GM12878 (cell line): ENCODE data around the gene MYT1. TPM values are rescaled to one million over a fixed set of nuclear protein-coding genes. Genes with fewer than 3 reads are reported as not detected.

ENCODE experiments used
- ATAC-seq: fragments of 200-7000 bp; cut with Tn5 transposase; 3 replicates; pipeline ENCODE4 v1.9.1; 2020; ENCODE audit warnings: mild to moderate bottlenecking, moderate library complexity
- BruUV-seq: library from RNA; stranded (reverse); fragments of 400-500 nt; replicated peaks from 2 replicates; lab custom pipeline; 2021; lab: Mats Ljungman, UMichigan
- CTCF ChIA-PET: fragments of 300-600 bp; sonication (Branson Sonifier 250); formaldehyde crosslinking; extraction: SDS; loops from one replicate; lab custom pipeline; 2021; ENCODE audit warnings: inconsistent platforms; lab: Yijun Ruan, JAX
- POLR2A ChIA-PET: fragments of 350-600 bp; formaldehyde crosslinking; extraction: SDS; loops from one replicate; lab custom pipeline; 2021; ENCODE audit warnings: inconsistent platforms; lab: Charles Lee
- RAD21 ChIA-PET: fragments of 300-600 bp; sonication (Branson Sonifier 250); formaldehyde crosslinking; loops from one replicate; lab custom pipeline; 2023; ENCODE audit warnings: antibody characterized with exemption; ENCODE audit not compliant: unreplicated experiment; lab: Charles Lee
- SMC1A ChIA-PET: fragments of 300-600 bp; sonication (Branson Sonifier 250); formaldehyde crosslinking; loops from one replicate; lab custom pipeline; 2023; ENCODE audit not compliant: unreplicated experiment, uncharacterized antibody; lab: Charles Lee
- DNase-seq: peaks from one replicate; pipeline ENCODE4 v3.0.0-alpha.2; 2011; ENCODE audit warnings: low read depth, low spot score
- FAIRE-seq: peaks from 3 replicates; lab custom pipeline; 2011; peaks lifted over from hg19 to GRCh38; lab: Jason Lieb, UNC
- H2AFZ ChIP-seq: 2 replicates; pipeline ENCODE4 v1.6.0; 2011; ENCODE audit warnings: low read depth, low read length, control low read depth; ENCODE audit not compliant: control insufficient read depth
- H3K27ac ChIP-seq: 2 replicates; pipeline ENCODE4 v1.5.1; 2011; ENCODE audit warnings: control low read depth; ENCODE audit not compliant: control insufficient read depth, insufficient read depth
- H3K27me3 ChIP-seq, 2 experiments: replicated peaks in 1 of 2; 2 replicates each; pipeline versions ENCODE4 v1.6.0 to v1.6.1; 2011; ENCODE audit warnings: low read length in 1 of 2; ENCODE audit not compliant: control insufficient read depth in 2 of 2, insufficient read depth in 2 of 2
- H3K36me3 ChIP-seq, 2 experiments: 2 replicates each; pipeline ENCODE4 v1.5.1; 2011; ENCODE audit warnings: low read length in 1 of 2; ENCODE audit not compliant: control insufficient read depth in 2 of 2, insufficient read depth in 2 of 2
- H3K4me1 ChIP-seq: 2 replicates; pipeline ENCODE4 v1.6.1; 2011; ENCODE audit warnings: mild to moderate bottlenecking, low read length, moderate library complexity, mixed read lengths; ENCODE audit not compliant: control insufficient read depth, insufficient read depth
- H3K4me2 ChIP-seq: 2 replicates; pipeline ENCODE4 v1.6.0; 2011; ENCODE audit warnings: control low read depth; ENCODE audit not compliant: control insufficient read depth, insufficient read depth
- H3K4me3 ChIP-seq: fragments of 200-600 bp; sonication (generic); 2 replicates; pipeline ENCODE4 v1.5.1; 2016
- H3K79me2 ChIP-seq: 2 replicates; pipeline ENCODE4 v1.6.0; 2011; ENCODE audit warnings: low read length; ENCODE audit not compliant: control insufficient read depth, insufficient read depth
- H3K9ac ChIP-seq: 2 replicates; pipeline ENCODE4 v1.8.0; 2011; ENCODE audit warnings: low read length, control low read depth, mixed read lengths; ENCODE audit not compliant: control insufficient read depth, insufficient read depth
- H3K9me3 ChIP-seq: replicated peaks from 3 replicates; pipeline ENCODE4 v1.5.1; 2011; ENCODE audit warnings: mild to moderate bottlenecking, low read length; ENCODE audit not compliant: control insufficient read depth, insufficient read depth
- H4K20me1 ChIP-seq: 2 replicates; pipeline ENCODE4 v1.6.0; 2011; ENCODE audit not compliant: control insufficient read depth, insufficient read depth
- BCL11A ChIP-seq: IDR thresholded peaks from 2 replicates; pipeline ENCODE4 v1.6.1; 2011; ENCODE audit warnings: low read depth, low read length
- FOXK2 ChIP-seq: fragments of 450-650 bp; IDR thresholded peaks from 2 replicates; pipeline ENCODE4 v1.6.1; 2017; ENCODE audit warnings: mild to moderate bottlenecking, moderate library complexity
- HDGF ChIP-seq: fragments of 450-650 bp; IDR thresholded peaks from 2 replicates; pipeline ENCODE4 v1.6.1; 2016; ENCODE audit warnings: antibody characterized with exemption
- KLF5 ChIP-seq: fragments of 450-650 bp; IDR thresholded peaks from 2 replicates; pipeline ENCODE4 v1.6.1; 2014; ENCODE audit warnings: mild to moderate bottlenecking; ENCODE audit not compliant: partially characterized antibody
- MXI1 ChIP-seq: fragments of 150-350 bp; IDR thresholded peaks from 2 replicates; pipeline ENCODE4 v1.6.1; 2011; ENCODE audit warnings: low read depth, mild to moderate bottlenecking, inconsistent platforms, low read length, improper control_type of control experiment
- SMC3 ChIP-seq: IDR thresholded peaks from 2 replicates; pipeline ENCODE4 v1.6.1; 2011; ENCODE audit warnings: low read length, improper control_type of control experiment, borderline replicate concordance
- SREBF2 ChIP-seq: IDR thresholded peaks from 2 replicates; pipeline ENCODE4 v1.6.1; 2012; ENCODE audit warnings: mild to moderate bottlenecking, low read length
- STAT3 ChIP-seq: IDR thresholded peaks from 2 replicates; pipeline ENCODE4 v1.6.1; 2011; ENCODE audit warnings: low read depth, low read length, improper control_type of control experiment
- ZNF384 ChIP-seq: IDR thresholded peaks from 2 replicates; pipeline ENCODE4 v1.6.1; 2012; ENCODE audit warnings: low read depth, mild to moderate bottlenecking, low read length, improper control_type of control experiment, borderline replicate concordance
- WGBS: methylation state at CpG from one replicate; pipeline ENCODE4 v1.1.6; 2016; ENCODE audit warnings: low lambda C conversion rate; ENCODE audit not compliant: insufficient replicate concordance, insufficient coverage; ENCODE audit errors: missing lambda C conversion rate; 5-methylcytosine and 5-hydroxymethylcytosine counted together
- in situ Hi-C: fragments of 300-500 bp; cut with MboI; formaldehyde crosslinking; loops from 9 replicates; pipeline ENCODE4 v1.14.3; 2018; ENCODE audit warnings: mixed read lengths
- intact Hi-C: fragments of 100-400 bp; cut with micrococcal nuclease; formaldehyde crosslinking; loops from one replicate; pipeline ENCODE4 v1.14.2; 2022; ENCODE audit not compliant: unreplicated experiment
- polyA plus RNA-seq, 11 experiments: library from polyadenylated mRNA; depleted of rRNA in 4 of 11; unstranded in 6 of 11; stranded (reverse) in 5 of 11; fragments of >200 nt; fragmentation: Nextera tagmentation in 4 of 11; fragmentation: Illumina TruSeq in 1 of 11; extraction: Ambion mirVana in 4 of 11; extraction: Trizol in 1 of 11; gene quantifications; 1 replicate in 1 of 11; 2 replicates in 10 of 11; pipeline versions ENCODE4 v1.2.1 to v1.2.3, GENCODE V29; 2011 to 2016; ENCODE audit warnings: inconsistent platforms in 2 of 11, missing spikeins in 2 of 11, low read depth in 1 of 11
- total RNA-seq, 4 experiments: library from RNA; depleted of rRNA in 3 of 4; stranded (reverse); fragments of >200 nt in 3 of 4; fragmentation: Illumina TruSeq in 1 of 4; extraction: Trizol in 1 of 4; gene quantifications; 2 replicates each; pipeline versions ENCODE4 v1.2.1 to v1.2.3, GENCODE V29; 2013 to 2021
- TF ChIP-seq, protein P1 (sequence below): IDR thresholded peaks from 2 replicates; pipeline ENCODE4 v1.6.1; 2012; ENCODE audit warnings: mild to moderate bottlenecking, low read depth, low read length

MYT1 gene
- total and polyA plus RNA-seq, 10 of the 15 experiments (the other 5 are each of a cell fraction or from before 2014, with no cell fraction given): 0.01 to 0.10 TPM; not detected in 8

DNA sequence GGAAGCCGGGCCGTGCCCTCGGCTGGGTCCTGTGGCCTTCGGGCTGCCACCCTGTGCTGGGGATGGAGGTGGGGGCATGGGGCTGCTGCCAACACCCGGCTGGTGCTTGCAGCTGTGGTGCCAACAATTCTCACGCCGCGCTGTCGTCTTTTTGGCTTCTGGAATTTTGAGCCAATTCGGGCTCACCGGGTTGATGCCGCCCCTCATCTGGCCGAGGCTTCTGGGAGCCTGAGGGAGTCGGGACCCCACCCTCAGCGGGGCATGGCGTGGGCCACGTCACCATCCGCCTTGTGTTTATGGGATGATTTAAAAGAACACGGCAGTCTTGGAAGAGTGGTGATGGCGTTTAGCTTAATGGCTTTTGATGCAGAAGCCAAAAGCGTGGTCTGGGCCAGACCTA, 48.2 kb upstream of the MYT1 start:
- no peaks in the 10 kb centered on the region for H3K9me3 ChIP-seq

More for the DNA sequence above, 48.2 kb upstream of the MYT1 start:
- Histone ChIP-seq H3K9ac (no peak overlapping the region), H3K4me3 (no peak overlapping the region), H4K20me1 (no peaks in the 10 kb centered on the region), H3K4me1 (peaks cover 5% of the 10 kb centered on the region), H3K79me2 (no peaks in the 10 kb centered on the region), H3K36me3 (no peaks in the 10 kb centered on the region), H3K27me3 (peaks cover 0 to 3% of the 10 kb centered on the region in 2 experiments; a peak in 1 of 4 replicates), H3K4me2 (no peak overlapping the region), H3K27ac (no peak overlapping the region)
- in situ Hi-C loops: no loop called here
- BruUV-seq: no TSS peak
- ATAC-seq (no peak), FAIRE-seq (no peak)
- SMC1A ChIA-PET: interaction anchor here (0.6 kb wide), 1 partner anchor 126 kb away, joined by 3 read pairs; no protein-coding TSS in a partner anchor
- 57% methylated on average over 21 of the region's 21 CpGs for WGBS
- POLR2A ChIA-PET: interaction anchor here (0.6 to 1.0 kb wide), 2 partner anchors 32 to 588 kb away, joined by 3 read pairs; no protein-coding TSS in a partner anchor
- CTCF ChIA-PET: interaction anchor here (1.2 to 2.8 kb wide), 2 partner anchors 32 to 58 kb away, joined by 3 to 12 read pairs; partner anchors contain the start of gene LKAAEAR1
- intact Hi-C loops: no loop called here
- TF ChIP-seq FOXK2 (no peak), HDGF (no peak), SMC3 (no peak), STAT3 (no peak), MXI1 (no peak), SREBF2 (no peak), KLF5 (no peak), ZNF384 (no peak), BCL11A (no peak)
- TF ChIP-seq, protein P1, sequence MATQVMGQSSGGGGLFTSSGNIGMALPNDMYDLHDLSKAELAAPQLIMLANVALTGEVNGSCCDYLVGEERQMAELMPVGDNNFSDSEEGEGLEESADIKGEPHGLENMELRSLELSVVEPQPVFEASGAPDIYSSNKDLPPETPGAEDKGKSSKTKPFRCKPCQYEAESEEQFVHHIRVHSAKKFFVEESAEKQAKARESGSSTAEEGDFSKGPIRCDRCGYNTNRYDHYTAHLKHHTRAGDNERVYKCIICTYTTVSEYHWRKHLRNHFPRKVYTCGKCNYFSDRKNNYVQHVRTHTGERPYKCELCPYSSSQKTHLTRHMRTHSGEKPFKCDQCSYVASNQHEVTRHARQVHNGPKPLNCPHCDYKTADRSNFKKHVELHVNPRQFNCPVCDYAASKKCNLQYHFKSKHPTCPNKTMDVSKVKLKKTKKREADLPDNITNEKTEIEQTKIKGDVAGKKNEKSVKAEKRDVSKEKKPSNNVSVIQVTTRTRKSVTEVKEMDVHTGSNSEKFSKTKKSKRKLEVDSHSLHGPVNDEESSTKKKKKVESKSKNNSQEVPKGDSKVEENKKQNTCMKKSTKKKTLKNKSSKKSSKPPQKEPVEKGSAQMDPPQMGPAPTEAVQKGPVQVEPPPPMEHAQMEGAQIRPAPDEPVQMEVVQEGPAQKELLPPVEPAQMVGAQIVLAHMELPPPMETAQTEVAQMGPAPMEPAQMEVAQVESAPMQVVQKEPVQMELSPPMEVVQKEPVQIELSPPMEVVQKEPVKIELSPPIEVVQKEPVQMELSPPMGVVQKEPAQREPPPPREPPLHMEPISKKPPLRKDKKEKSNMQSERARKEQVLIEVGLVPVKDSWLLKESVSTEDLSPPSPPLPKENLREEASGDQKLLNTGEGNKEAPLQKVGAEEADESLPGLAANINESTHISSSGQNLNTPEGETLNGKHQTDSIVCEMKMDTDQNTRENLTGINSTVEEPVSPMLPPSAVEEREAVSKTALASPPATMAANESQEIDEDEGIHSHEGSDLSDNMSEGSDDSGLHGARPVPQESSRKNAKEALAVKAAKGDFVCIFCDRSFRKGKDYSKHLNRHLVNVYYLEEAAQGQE: no peak
- TF ChIP-seq, all 136 proteins: peak for 0
- H2AFZ ChIP-seq: no peak overlapping the region
- RAD21 ChIA-PET: interaction anchor here (1.1 to 1.7 kb wide), 2 partner anchors 35 to 38 kb away, joined by 4 to 6 read pairs; no protein-coding TSS in a partner anchor
- no peak for DNase-seq
